NT2/D1 (cell line): ENCODE data around the gene BMPR1A.

Experiments used
- SUZ12 ChIP-seq: IDR thresholded peaks from 2 replicates; pipeline ENCODE4 v1.6.1; 2011; ENCODE audit not compliant: insufficient read length, insufficient read depth; ENCODE audit errors: extremely low read depth
- YY1 ChIP-seq: IDR thresholded peaks from 2 replicates; pipeline ENCODE4 v1.6.1; 2011; ENCODE audit not compliant: insufficient read length, insufficient read depth
- ZNF274 ChIP-seq: IDR thresholded peaks from 2 replicates; pipeline ENCODE4 v1.6.1; 2011; ENCODE audit warnings: mild to moderate bottlenecking, low read depth, low read length

DNA sequence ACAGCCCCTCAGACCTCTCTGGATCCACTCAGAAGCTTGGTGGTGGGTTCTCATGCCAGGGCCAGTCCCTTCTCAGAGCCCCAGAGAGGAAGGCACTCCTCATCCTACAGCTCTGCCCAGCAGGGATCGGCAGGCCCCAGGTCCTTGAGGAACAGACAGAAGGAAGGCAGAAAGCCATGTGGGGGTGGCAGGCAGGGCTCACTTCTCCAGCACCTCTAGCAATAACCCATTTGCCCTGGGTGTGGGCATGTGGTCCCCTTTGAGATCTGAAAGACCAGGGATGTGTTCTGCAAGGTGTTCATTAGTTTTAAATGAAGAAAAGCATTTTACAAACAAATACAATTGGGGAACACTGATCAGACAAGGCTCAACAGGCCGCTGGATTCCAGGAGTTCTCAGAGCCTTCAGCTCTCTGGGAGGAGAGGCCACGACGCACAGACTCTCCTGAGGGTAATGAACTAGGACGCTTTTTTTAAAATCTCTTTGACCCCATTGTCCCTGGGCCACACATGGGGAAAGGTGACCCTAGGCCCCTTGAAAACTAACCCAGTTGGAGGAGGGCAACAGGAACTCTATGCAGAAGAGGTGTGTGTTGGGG lies 47.5 kb upstream of the BMPR1A start:
- TF ChIP-seq YY1 = no peak
- TF ChIP-seq ZNF274 = no peak
- no peak for TF ChIP-seq SUZ12
